H1 (cell line): Measurements from ENCODE around the gene ARHGAP22. TPM values are rescaled to one million over a fixed set of nuclear protein-coding genes. Genes with fewer than 3 reads are reported as not detected.

Experiments
- CTCF ChIA-PET: fragments of 300-600 bp; sonication (Branson Sonifier 250); formaldehyde crosslinking; loops from one replicate; lab custom pipeline; 2021; ENCODE audit not compliant: partially characterized antibody; lab: Charles Lee
- POLR2A ChIA-PET: fragments of 300-600 bp; sonication (Branson Sonifier 250); formaldehyde crosslinking; loops from one replicate; lab custom pipeline; 2021; ENCODE audit warnings: inconsistent platforms; ENCODE audit not compliant: partially characterized antibody; lab: Charles Lee
- DNase-seq, 2 experiments: peaks; one replicate each; pipeline versions ENCODE4 v3.0.0 to v3.0.0-alpha.2; 2010 to 2022; ENCODE audit warnings: low spot score in 2 of 2, low read depth in 1 of 2, mixed read lengths in 1 of 2
- FAIRE-seq: peaks from 2 replicates; lab custom pipeline; 2011; peaks lifted over from hg19 to GRCh38; lab: Jason Lieb, UNC
- H2AFZ ChIP-seq: 2 replicates; pipeline ENCODE4 v1.8.1; 2012; ENCODE audit warnings: low read length, inconsistent platforms
- H2AK5ac ChIP-seq: 2 replicates; pipeline ENCODE4 v1.6.1; 2013; ENCODE audit warnings: low read depth, low read length
- H2BK120ac ChIP-seq: replicated peaks from 2 replicates; pipeline ENCODE3; 2013; ENCODE audit warnings: low read depth, low read length, inconsistent platforms
- H2BK12ac ChIP-seq: 2 replicates; pipeline ENCODE4 v1.6.1; 2013; ENCODE audit warnings: low read depth, low read length
- H2BK15ac ChIP-seq: 2 replicates; pipeline ENCODE4 v1.6.1; 2013; ENCODE audit warnings: low read length
- H2BK20ac ChIP-seq: 2 replicates; pipeline ENCODE4 v1.6.1; 2013; ENCODE audit warnings: low read length
- H2BK5ac ChIP-seq: 2 replicates; pipeline ENCODE4 v1.6.1; 2013; ENCODE audit warnings: low read depth, low read length
- H3K14ac ChIP-seq: 2 replicates; pipeline ENCODE4 v1.6.1; 2013; ENCODE audit warnings: inconsistent platforms; ENCODE audit not compliant: insufficient read length
- H3K18ac ChIP-seq: 2 replicates; pipeline ENCODE4 v1.6.1; 2013; ENCODE audit warnings: low read length; ENCODE audit errors: extremely low read depth
- H3K23ac ChIP-seq: 2 replicates; pipeline ENCODE4 v1.6.1; 2013; ENCODE audit warnings: inconsistent platforms; ENCODE audit not compliant: insufficient read length
- H3K23me2 ChIP-seq: 2 replicates; pipeline ENCODE4 v1.6.1; 2013; ENCODE audit warnings: low read depth, low read length
- H3K27ac ChIP-seq: 2 replicates; pipeline ENCODE4 v1.6.1; 2011; ENCODE audit warnings: low read depth, low read length, inconsistent platforms
- H3K27me3 ChIP-seq, 4 experiments: replicated peaks in 1 of 4; 1 replicate in 1 of 4; 2 replicates in 3 of 4; pipeline versions ENCODE4 v1.6.1 to v1.8.1; 2011 to 2013; ENCODE audit warnings: low read length in 3 of 4, mild to moderate bottlenecking in 3 of 4, inconsistent platforms in 2 of 4, mixed read lengths in 2 of 4, moderate library complexity in 1 of 4; ENCODE audit not compliant: control insufficient read depth in 3 of 4, insufficient read depth in 3 of 4; ENCODE audit errors: extremely low read depth in 1 of 4
- H3K36me3 ChIP-seq, 4 experiments: 2 replicates each; pipeline versions ENCODE4 v1.6.1 to v1.8.1; 2011 to 2013; ENCODE audit warnings: mild to moderate bottlenecking in 4 of 4, low read length in 3 of 4, moderate library complexity in 2 of 4, control low read depth in 1 of 4, inconsistent platforms in 1 of 4; ENCODE audit not compliant: insufficient read depth in 4 of 4, control insufficient read depth in 2 of 4
- H3K4ac ChIP-seq: replicated peaks from 2 replicates; pipeline ENCODE3; 2013; ENCODE audit warnings: low read length, low read depth, mixed read lengths, inconsistent platforms; ENCODE audit not compliant: insufficient read length
- H3K4me1 ChIP-seq, 4 experiments: replicated peaks in 1 of 4; 1 replicate in 1 of 4; 2 replicates in 3 of 4; pipeline versions ENCODE4 v1.6.1 to v1.8.1; 2011 to 2013; ENCODE audit warnings: low read length in 3 of 4, inconsistent platforms in 2 of 4, mixed read lengths in 1 of 4; ENCODE audit not compliant: insufficient read depth in 4 of 4, control insufficient read depth in 3 of 4
- H3K4me2 ChIP-seq, 2 experiments: 2 replicates each; pipeline versions ENCODE4 v1.6.1 to v1.8.1; 2011 to 2013; ENCODE audit warnings: low read depth in 2 of 2, low read length in 2 of 2, control low read depth in 1 of 2, inconsistent platforms in 1 of 2, mild to moderate bottlenecking in 1 of 2; ENCODE audit not compliant: insufficient read depth in 1 of 2
- H3K4me3 ChIP-seq, 4 experiments: fragments of 200-600, 300-600 bp in 1 of 4; sonication (generic), shearing (Covaris generic), sonication (Bioruptor Twin) in 1 of 4; 2 replicates each; pipeline versions ENCODE4 v1.5.1 to v1.8.1; 2011 to 2016; ENCODE audit warnings: low read length in 4 of 4, low read depth in 3 of 4, control low read depth in 2 of 4, inconsistent platforms in 2 of 4, mild to moderate bottlenecking in 2 of 4, mixed read lengths in 1 of 4, moderate library complexity in 1 of 4; ENCODE audit not compliant: insufficient read depth in 2 of 4; ENCODE audit errors: extremely low read depth in 1 of 4
- H3K56ac ChIP-seq: replicated peaks from 2 replicates; pipeline ENCODE3; 2013; ENCODE audit warnings: low read depth, mild to moderate bottlenecking, mixed read lengths, low read length, inconsistent platforms; ENCODE audit not compliant: insufficient read length
- H3K79me1 ChIP-seq: 2 replicates; pipeline ENCODE4 v1.6.1; 2013; ENCODE audit warnings: low read depth, low read length, control low read depth
- H3K79me2 ChIP-seq, 2 experiments: 2 replicates each; pipeline versions ENCODE4 v1.6.1 to v1.8.1; 2012 to 2013; ENCODE audit warnings: low read length in 2 of 2, mild to moderate bottlenecking in 2 of 2, inconsistent platforms in 1 of 2; ENCODE audit not compliant: insufficient read depth in 2 of 2, control insufficient read depth in 1 of 2
- H3K9ac ChIP-seq, 4 experiments: replicated peaks in 1 of 4; 1 replicate in 1 of 4; 2 replicates in 3 of 4; pipeline versions ENCODE4 v1.6.1 to v1.8.1; 2011 to 2013; ENCODE audit warnings: low read depth in 3 of 4, low read length in 3 of 4, control low read depth in 2 of 4, mild to moderate bottlenecking in 2 of 4, moderate library complexity in 2 of 4, inconsistent platforms in 1 of 4; ENCODE audit errors: extremely low read depth in 1 of 4
- H3K9me3 ChIP-seq, 2 experiments: 2 replicates each; pipeline versions ENCODE4 v1.6.1 to v1.8.1; 2012 to 2013; ENCODE audit warnings: mild to moderate bottlenecking in 2 of 2, moderate library complexity in 2 of 2, control low read depth in 1 of 2, inconsistent platforms in 1 of 2, low read depth in 1 of 2, low read length in 1 of 2, mixed read lengths in 1 of 2; ENCODE audit not compliant: insufficient read depth in 2 of 2
- H4K20me1 ChIP-seq, 2 experiments: replicated peaks in 1 of 2; 2 replicates each; pipeline versions ENCODE3 to v1.8.1; 2011 to 2013; ENCODE audit warnings: inconsistent platforms in 2 of 2, low read length in 2 of 2, mild to moderate bottlenecking in 1 of 2; ENCODE audit not compliant: insufficient read depth in 2 of 2, control insufficient read depth in 1 of 2
- H4K5ac ChIP-seq: 2 replicates; pipeline ENCODE4 v1.6.1; 2013; ENCODE audit warnings: low read length, low read depth, mixed read lengths, inconsistent platforms; ENCODE audit not compliant: insufficient read length
- H4K8ac ChIP-seq: 2 replicates; pipeline ENCODE4 v1.8.0; 2013; ENCODE audit warnings: mild to moderate bottlenecking, moderate library complexity, low read length, inconsistent platforms; ENCODE audit not compliant: insufficient read depth; ENCODE audit errors: extremely low read depth
- H4K91ac ChIP-seq: replicated peaks from 2 replicates; pipeline ENCODE3; 2013; ENCODE audit warnings: low read length, mixed read lengths, inconsistent platforms; ENCODE audit not compliant: insufficient read length
- BACH1 ChIP-seq: IDR thresholded peaks from 2 replicates; pipeline ENCODE4 v1.6.1; 2012; ENCODE audit warnings: low read length, improper control_type of control experiment
- CEBPB ChIP-seq: IDR thresholded peaks from 2 replicates; pipeline ENCODE4 v1.6.1; 2012; ENCODE audit warnings: low read depth, low read length
- RAD21 ChIP-seq, 2 experiments: IDR thresholded peaks in 1 of 2; conservative IDR thresholded peaks in 1 of 2; 2 replicates each; pipeline ENCODE4 v1.6.1; 2011; ENCODE audit warnings: low read depth in 2 of 2, low read length in 2 of 2, improper control_type of control experiment in 1 of 2, inconsistent platforms in 1 of 2, mild to moderate bottlenecking in 1 of 2, moderate library complexity in 1 of 2
- RFX5 ChIP-seq: IDR thresholded peaks from 2 replicates; pipeline ENCODE4 v1.6.1; 2011; ENCODE audit warnings: low read depth, low read length, improper control_type of control experiment, borderline replicate concordance
- TBP ChIP-seq: IDR thresholded peaks from 2 replicates; pipeline ENCODE4 v1.6.1; 2011; ENCODE audit warnings: low read depth, low read length, improper control_type of control experiment
- TEAD4 ChIP-seq: IDR thresholded peaks from 2 replicates; pipeline ENCODE4 v1.6.1; 2012; ENCODE audit warnings: low read depth, low read length, inconsistent platforms, mixed read lengths
- YY1 ChIP-seq: IDR thresholded peaks from 2 replicates; pipeline ENCODE4 v1.6.1; 2011; ENCODE audit warnings: low read depth, mild to moderate bottlenecking, low read length
- ZNF274 ChIP-seq: IDR thresholded peaks from 2 replicates; pipeline ENCODE4 v1.7.0; 2012; ENCODE audit warnings: low read length, borderline replicate concordance; ENCODE audit errors: extremely low read depth
- WGBS, 2 experiments: shearing (Covaris generic) in 1 of 2; methylation state at CpG; one replicate each; pipeline versions ENCODE4 v1.1.6 to v1.1.7; 2013 to 2015; ENCODE audit warnings: low lambda C conversion rate in 2 of 2, mixed read lengths in 2 of 2, inconsistent platforms in 1 of 2, low coverage in 1 of 2, missing lambda C conversion rate in 1 of 2; ENCODE audit not compliant: insufficient replicate concordance in 2 of 2, insufficient coverage in 1 of 2, insufficient read length in 1 of 2; ENCODE audit errors: extremely low coverage in 1 of 2, missing lambda C conversion rate in 1 of 2; 5-methylcytosine and 5-hydroxymethylcytosine counted together
- polyA plus RNA-seq, 7 experiments: library from polyadenylated mRNA; depleted of rRNA in 3 of 7; stranded (reverse) in 5 of 7; unstranded in 2 of 7; fragments of >200 nt in 5 of 7; fragments of 200-250 nt in 2 of 7; gene quantifications; 1 replicate in 5 of 7; 2 replicates in 1 of 7; 4 replicates in 1 of 7; pipeline versions ENCODE4 v1.2.1 to v1.2.3, GENCODE V29; 2011 to 2013; ENCODE audit warnings: missing spikeins in 2 of 7, mixed read lengths in 2 of 7
- total RNA-seq: library from RNA; stranded (reverse); fragmentation: NEBNext Ultra II Directional; extraction: Animal tissue kit (Norgen Biotek cat#: 25700); gene quantifications from 2 replicates; pipeline ENCODE4 v1.2.1, GENCODE V29; 2021
- TF ChIP-seq, protein P1 (sequence below), 3 experiments: IDR thresholded peaks; 1 replicate in 2 of 3; 2 replicates in 1 of 3; pipeline versions ENCODE4 v1.5.1 to v1.6.1; 2011; ENCODE audit warnings: low read length in 3 of 3, mild to moderate bottlenecking in 3 of 3, inconsistent platforms in 2 of 3, low read depth in 1 of 3, moderate library complexity in 1 of 3; ENCODE audit not compliant: insufficient read depth in 1 of 3; ENCODE audit errors: control extremely low read depth in 1 of 3

ARHGAP22 gene
- total and polyA plus RNA-seq, 2 of the 8 experiments (the other 6 are each of a cell fraction or from before 2014, with no cell fraction given) = 3.6 to 11.2 TPM

DNA sequence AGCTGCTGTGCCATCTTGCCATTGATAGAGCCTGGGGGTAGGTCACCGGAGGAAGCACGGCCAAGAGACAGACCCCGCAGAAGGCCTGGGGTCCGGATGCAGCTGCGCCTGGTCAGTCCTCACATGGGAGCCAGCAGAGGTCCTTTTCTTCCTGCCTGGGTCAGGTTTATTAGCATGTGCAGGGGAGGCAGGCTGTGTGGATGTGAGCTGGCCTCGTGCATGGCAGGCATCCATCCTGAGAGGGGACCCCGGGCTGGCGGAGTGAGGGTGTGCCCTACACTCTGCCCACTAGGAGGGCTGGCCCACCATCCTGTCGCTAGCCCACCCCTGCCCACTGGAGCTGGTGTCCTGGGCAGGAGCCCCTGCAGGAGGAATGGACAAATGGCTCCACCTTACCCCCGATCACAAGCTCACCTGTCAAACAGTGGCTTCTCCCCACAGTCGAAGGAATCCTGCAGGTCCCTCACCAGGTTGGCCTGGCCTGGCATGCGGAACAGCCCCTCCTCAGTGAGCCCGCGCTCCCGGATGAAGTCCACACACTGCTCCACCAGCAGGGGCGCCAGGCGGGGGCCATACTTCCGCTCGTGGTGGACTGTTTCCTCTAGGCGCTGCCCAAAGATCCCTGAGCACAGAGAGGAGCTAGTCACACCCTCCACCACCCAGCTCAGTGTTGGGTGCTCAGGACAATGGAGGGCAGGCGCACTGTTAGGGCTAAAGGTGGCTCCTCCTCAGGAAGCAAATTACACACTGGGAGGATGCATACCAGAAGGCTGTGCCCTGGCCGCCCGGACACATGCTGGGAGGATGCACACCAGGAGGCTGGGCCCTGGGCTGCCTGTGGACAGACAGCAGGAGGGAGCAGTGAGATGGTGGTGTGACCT lies 145.4 kb downstream of the ARHGAP22 start:
- H3K79me1 ChIP-seq = no peaks in the 10 kb centered on the region; the same call in 1 of the 2 replicates
- ChIA-PET POLR2A (no interaction called here), CTCF (interaction anchor here (0.8 to 12.6 kb wide), 16 partner anchors 10 to 156 kb away, joined by 3 to 112 read pairs (median 4); no protein-coding TSS in a partner anchor)
- no peak overlapping the region for H3K9ac ChIP-seq
- no peak overlapping the region for H3K4ac ChIP-seq
- 88% methylated on average over 20 of the region's 23 CpGs; no CpG with 5 or more reads in 1 of the 2 experiments for WGBS, 2 experiments
- H3K36me3 ChIP-seq = no peaks in the 10 kb centered on the region
- peak in 1 of 2 experiments; percentile 65 for DNase-seq
- H4K8ac ChIP-seq = no peak overlapping the region; the same call in 1 of the 2 replicates
- H2AFZ ChIP-seq = no peak overlapping the region
- no peak overlapping the region for H2BK15ac ChIP-seq
- H3K27ac ChIP-seq = no peak overlapping the region
- H2BK5ac ChIP-seq = 0 out of 2 replicates have a peak overlapping the region, but pooled peaks have one; percentile 1
- H3K23me2 ChIP-seq = no peaks in the 10 kb centered on the region
- H3K4me2 ChIP-seq = no peak overlapping the region
- no peak overlapping the region for H4K5ac ChIP-seq
- H2AK5ac ChIP-seq = no peak overlapping the region
- H3K56ac ChIP-seq = no peak overlapping the region
- no peak overlapping the region for H2BK120ac ChIP-seq
- H4K91ac ChIP-seq = no peak overlapping the region
- no peak overlapping the region for H3K14ac ChIP-seq
- H2BK12ac ChIP-seq = 0 out of 2 replicates have a peak overlapping the region, but pooled peaks have one; percentile 31
- no peak for FAIRE-seq
- H3K18ac ChIP-seq = no peak overlapping the region
- H3K4me1 ChIP-seq = peaks cover 0 to 5% (median 2%) of the 10 kb centered on the region in 4 experiments; a peak in 4 of 7 replicates
- H2BK20ac ChIP-seq = no peak overlapping the region
- H4K20me1 ChIP-seq = peaks cover 2 to 8% of the 10 kb centered on the region in 2 experiments
- H3K9me3 ChIP-seq = no peaks in the 10 kb centered on the region
- H3K79me2 ChIP-seq = no peaks in the 10 kb centered on the region
- no peak overlapping the region for H3K4me3 ChIP-seq
- no peak overlapping the region for H3K23ac ChIP-seq
- H3K27me3 ChIP-seq = no peaks in the 10 kb centered on the region
- TF ChIP-seq RFX5 = no peak
- TF ChIP-seq CEBPB = no peak
- no peak for TF ChIP-seq ZNF274
- TF ChIP-seq BACH1 = no peak
- TF ChIP-seq TBP = no peak
- TF ChIP-seq, protein P1, sequence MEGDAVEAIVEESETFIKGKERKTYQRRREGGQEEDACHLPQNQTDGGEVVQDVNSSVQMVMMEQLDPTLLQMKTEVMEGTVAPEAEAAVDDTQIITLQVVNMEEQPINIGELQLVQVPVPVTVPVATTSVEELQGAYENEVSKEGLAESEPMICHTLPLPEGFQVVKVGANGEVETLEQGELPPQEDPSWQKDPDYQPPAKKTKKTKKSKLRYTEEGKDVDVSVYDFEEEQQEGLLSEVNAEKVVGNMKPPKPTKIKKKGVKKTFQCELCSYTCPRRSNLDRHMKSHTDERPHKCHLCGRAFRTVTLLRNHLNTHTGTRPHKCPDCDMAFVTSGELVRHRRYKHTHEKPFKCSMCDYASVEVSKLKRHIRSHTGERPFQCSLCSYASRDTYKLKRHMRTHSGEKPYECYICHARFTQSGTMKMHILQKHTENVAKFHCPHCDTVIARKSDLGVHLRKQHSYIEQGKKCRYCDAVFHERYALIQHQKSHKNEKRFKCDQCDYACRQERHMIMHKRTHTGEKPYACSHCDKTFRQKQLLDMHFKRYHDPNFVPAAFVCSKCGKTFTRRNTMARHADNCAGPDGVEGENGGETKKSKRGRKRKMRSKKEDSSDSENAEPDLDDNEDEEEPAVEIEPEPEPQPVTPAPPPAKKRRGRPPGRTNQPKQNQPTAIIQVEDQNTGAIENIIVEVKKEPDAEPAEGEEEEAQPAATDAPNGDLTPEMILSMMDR (IDR thresholded peaks at IDR 0.05; ENCODE audit: control extremely low read depth in 1 of 3, insufficient read depth in 1 of 3, low read depth in 1 of 3, low read length in 3 of 3) = peak; percentile 31 to 43 (median 39)
- no peak for TF ChIP-seq TEAD4
- peak; percentile 8 to 27; a peak in 1 of 4 replicates for TF ChIP-seq RAD21 (IDR thresholded peaks at IDR 0.05 in 1 of 2, conservative IDR thresholded peaks at IDR 0.05 in 1 of 2; ENCODE audit: low read depth in 2 of 2, low read length in 2 of 2)
- TF ChIP-seq YY1 = 0 out of 2 replicates have a peak, but pooled peaks have one; percentile 13
